Frontal cortex (tissue), 4 donors: ENCODE results near the gene KLK5. TPM values are rescaled to one million over a fixed set of nuclear protein-coding genes. Genes with fewer than 3 reads are reported as not detected.
"Not testable (repeated sequence)": the region's sequence is repeated elsewhere in the genome, so short reads cannot be mapped to it uniquely, and the experiment has no call there.

Source experiments
- DNase-seq, 2 donors: peaks; one replicate each; pipeline ENCODE4 v3.0.0; 2012; ENCODE audit warnings: low spot score in 2 of 2
- FAIRE-seq: peaks from 2 replicates; lab custom pipeline; 2012; peaks lifted over from hg19 to GRCh38; lab: Jason Lieb, UNC
- total RNA-seq: library from RNA; depleted of rRNA; stranded (reverse); fragments of >200 nt; gene quantifications from one replicate; pipeline ENCODE4 v1.2.3, GENCODE V29; 2014
- donor health status: control.
- donor health status: control.
- donor health status: control.

Gene KLK5, protein sequence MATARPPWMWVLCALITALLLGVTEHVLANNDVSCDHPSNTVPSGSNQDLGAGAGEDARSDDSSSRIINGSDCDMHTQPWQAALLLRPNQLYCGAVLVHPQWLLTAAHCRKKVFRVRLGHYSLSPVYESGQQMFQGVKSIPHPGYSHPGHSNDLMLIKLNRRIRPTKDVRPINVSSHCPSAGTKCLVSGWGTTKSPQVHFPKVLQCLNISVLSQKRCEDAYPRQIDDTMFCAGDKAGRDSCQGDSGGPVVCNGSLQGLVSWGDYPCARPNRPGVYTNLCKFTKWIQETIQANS
- not detected for total RNA-seq

DNA sequence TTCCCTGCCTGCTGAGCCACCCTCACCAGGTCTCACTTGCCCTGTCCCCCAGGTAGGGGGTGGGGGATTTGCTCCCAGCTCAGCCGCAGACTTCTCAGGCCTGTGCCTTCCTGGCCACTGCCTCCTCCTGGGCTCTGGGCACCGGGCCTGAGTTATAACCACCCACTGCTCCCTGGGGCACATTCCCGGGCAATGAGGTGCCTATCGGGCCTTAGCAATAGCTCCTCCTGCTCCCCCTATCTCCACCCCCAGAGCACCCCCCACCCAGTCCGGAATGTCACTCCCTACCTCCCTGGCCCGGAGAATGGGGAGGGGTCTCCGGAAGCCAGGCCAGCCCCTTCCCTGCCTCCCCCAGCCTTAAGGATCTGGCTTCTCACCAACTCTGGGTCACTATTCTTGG lies at the start of gene KLK5:
Gene KLK5 (minus strand): TSS at position 129 of the 400 bp plus-strand sequence. CDS start 381 bp downstream, outside the sequence.
- DNase-seq (no peak), FAIRE-seq (no peak)

DNA sequence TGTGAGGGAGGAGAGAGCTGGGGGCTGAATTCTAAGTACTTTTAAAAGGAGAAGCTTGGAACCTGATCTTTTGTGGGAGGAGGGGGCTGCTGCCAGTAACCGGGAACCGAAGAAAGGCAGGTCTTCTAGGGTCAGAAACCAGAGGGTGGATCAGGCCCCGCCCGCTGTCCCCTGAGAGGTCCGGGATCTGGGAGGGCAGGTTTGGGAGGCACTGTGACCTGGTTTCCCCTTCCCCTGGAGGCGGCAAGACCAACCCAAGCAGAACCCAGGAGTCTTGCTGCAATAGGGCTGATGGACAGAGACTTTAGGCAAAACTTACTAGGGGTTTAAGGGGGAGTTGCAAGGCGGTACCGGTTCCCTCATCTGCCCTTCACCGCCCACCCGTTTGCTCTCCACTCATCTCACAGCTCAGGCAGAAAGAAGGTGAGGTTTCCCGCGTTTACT lies 49.3 kb upstream of the KLK5 start:
- no peak for DNase-seq

DNA sequence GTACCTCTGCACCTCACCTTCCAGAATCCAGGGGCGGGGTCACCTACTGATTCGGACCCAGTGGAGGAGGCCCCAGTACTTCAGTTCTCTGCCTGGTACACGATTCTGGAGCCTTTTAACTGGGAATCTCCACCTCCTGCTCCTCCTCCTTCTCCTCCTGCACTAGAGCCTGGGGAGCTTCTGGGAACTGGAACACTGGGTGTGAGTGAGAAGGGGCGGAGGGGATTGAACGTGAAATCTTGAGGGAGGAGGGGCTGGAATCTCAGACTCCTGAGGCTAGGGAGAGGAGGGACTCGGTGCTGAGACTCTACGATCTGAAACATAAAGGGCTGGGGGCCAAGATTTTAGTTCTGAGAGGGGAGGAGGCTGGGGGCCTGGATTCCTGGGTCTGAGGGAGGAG lies 48.7 kb upstream of the KLK5 start, which contains the start of gene KLK8:
Gene KLK8 (minus strand): TSS at position 90 of the 400 bp plus-strand sequence. CDS start 437 bp downstream, outside the sequence.
- no peak for FAIRE-seq

More for the DNA sequence above, 49.3 kb upstream of the KLK5 start:
- FAIRE-seq = no peak

DNA sequence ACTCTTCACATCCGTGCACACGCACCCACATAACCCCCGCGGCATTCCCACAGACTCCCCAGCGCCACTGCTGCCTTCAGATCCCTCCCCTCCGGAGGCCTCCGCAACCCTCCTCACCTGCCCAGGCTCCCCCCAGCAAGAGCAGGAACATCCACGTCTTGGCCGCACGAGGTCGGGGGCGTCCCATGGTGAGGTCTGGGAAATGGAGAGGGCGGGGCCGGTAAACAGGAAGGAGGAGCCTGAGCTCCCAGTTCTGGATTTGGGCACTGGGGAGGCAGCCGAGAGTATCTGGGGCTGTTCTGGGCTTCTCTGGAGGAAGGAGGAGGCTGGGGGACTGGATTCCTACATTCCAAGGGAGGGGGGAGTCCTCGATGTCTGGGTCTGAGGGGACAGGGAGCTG lies 48.1 kb upstream of the KLK5 start:
- DNase-seq (no peak), FAIRE-seq (no peak)

More for the DNA sequence above, 48.7 kb upstream of the KLK5 start, which contains the start of gene KLK8:
- DNase-seq = no peak

DNA sequence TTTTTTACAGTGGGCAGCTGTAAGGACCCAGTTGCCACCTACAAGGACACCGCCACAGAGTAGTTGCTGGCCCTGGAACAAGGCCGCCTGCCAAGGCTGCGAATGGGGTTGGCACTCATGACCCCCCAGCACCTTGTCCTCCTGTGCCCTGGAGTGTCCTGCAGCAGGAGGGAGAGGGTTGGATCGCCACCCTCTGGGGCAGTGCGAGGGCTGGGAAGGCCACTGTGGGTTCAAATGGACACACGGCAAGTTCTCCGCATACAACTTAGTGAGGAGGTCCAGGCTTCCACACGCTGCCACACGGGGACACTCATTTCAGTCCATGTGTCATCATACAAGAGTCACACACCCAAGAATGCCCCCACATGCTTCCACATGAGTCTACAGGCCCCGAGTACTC lies 47.6 kb upstream of the KLK5 start:
- FAIRE-seq (no peak), DNase-seq (no peak)

DNA sequence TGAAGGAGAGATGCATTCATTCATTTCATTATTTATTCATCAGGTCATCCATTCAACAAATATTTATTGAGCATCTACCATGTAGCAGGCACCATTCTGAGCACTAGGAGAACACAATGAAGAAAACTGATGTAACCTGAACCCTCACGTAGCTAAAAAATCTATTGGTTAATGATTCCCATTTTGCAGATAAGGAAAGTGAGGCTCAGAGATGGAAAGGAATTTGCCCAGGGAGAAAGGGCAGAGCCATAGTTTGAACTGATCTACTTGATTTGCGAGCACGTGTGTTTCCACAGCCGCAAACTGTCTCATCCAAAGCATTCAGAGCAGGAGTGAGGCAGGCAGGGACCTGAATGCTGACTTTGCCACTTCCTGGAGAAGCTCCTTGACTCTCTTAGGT lies 45.8 kb upstream of the KLK5 start:
- FAIRE-seq = no peak
- DNase-seq = no peak

DNA sequence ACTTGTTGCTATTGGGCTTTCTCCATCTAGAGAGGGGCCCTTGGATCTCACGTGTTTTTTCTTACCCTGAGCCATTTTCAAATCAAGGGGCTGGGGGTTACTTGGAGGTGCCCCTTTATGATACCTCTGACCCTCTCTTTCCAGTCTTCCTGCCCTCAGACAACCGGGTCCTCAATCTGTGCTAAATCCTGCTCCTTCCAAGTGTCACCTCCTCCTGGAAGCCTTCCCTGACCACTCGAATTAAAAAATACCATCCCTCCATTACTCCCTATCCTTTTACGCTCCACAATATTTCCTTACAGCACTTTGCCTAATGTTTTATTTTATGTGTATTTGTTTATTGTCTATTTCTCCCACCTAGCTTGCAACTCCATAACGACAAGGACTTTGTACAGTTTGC lies 45.2 kb upstream of the KLK5 start:
- DNase-seq (no peak), FAIRE-seq (no peak)

DNA sequence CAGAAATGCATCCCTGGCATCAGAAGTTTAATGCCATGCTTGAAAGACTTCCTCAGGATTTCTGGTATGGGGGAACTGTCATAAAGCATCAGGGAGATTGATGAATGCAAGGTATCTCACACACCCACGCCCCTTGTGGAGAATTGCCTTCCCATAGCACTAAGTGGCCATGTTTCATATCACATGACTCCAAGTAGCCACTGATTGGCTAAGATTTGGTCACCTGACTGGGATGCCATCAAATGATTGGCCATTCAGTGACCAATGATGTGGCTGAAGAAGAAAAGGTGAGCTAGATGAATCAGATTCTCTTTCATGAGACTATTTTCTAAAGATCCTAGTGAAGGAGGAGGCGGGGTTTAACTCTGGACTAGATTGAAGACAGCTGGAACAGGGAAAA lies 41.3 kb upstream of the KLK5 start:
- FAIRE-seq (no peak), DNase-seq (no peak)

DNA sequence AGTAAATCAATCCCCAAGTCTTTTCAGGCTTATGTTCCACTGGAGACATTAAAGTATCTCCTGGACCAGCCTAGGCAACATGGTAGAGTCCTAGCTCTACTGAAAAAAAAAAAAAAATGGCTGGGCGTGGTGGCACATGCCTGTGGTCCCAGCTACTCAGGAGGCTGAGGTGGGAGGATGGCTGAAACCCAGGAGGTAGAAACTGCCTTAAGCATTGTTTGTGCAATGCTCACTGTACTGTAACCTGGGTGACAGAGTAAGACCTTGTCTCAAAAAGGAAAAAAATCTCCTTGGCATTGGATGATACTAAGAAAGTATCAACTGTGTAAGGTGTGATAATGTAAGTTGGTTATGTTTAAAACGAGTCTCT lies 39.8 kb upstream of the KLK5 start:
- FAIRE-seq = no peak
- DNase-seq = no peak

DNA sequence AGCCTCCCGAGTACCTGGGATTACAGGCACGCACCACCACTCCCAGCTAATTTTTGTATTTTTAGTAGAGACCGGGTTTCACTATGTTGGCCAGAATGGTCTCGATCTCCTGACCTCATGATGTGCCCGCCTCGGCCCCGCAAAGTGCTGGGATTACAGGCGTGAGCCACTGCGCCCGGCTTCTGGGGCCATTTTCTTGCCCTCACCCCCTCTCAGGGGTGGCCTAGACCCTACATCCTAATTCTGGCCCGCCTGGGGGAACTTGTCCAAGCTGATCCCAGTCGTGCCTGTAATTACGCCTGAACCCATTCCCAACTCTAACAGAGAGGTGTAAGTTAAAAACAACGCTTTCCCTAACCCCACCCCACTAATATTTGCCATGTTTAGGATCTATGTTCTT lies 31.6 kb upstream of the KLK5 start:
- FAIRE-seq, DNase-seq: not testable (repeated sequence)

DNA sequence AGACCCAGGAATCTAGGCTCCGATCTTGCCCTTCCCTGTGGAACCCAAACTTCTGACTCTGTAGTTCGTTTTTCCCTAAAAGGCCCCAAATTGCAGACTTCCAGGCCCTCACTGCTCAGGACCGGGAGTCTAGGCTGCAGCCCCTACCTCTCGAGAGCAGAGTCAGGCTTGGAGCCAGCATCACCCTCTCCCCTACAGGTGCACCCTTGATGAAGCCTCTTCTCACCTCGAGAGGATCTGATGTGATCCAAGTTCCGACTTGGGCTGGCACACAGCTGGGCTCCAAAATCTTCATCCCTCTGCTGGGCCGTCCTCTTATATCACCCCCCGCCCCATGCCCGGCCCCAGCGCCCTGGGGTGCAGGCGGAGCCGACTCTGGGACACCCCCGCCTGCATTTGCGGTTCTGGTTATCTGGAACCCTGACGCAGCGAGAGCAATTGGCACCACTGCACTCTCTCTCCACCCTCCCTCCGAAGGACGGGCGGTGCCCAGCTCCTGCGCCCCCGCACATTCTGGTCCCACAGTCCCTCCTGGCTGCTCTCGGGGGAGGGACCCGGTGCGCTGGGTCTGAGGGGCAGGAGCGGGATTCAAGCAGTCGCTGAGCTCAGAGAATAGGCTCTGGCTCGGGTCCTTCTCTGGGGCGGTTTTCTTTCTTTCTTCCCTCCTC lies 30.9 kb upstream of the KLK5 start, which contains the start of gene KLK7:
Gene KLK7 (minus strand): TSS at position 293 of the 668 bp plus-strand sequence. CDS start 1,518 bp downstream, outside the sequence.
- DNase-seq (no peak), FAIRE-seq (no peak)

DNA sequence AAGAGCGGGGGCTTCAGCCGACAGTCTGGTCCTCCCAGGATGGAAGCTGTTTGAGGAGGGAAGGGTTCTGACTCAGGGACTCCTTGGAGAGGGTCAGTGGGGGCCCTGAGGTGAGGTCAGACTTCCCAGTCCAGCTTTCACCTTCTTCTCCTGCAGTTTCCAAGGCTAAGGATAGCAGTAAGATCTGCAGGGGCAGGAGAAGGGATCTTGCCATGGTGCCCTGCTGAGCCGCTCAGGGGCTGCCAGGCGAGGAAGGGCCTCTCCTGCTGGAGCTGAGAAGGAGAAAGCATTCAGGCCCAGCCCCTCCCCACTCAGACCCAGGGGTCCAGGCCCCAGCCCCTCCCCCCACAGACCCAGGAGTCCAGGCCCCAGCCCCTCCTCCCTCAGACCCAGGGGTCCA lies 29.3 kb upstream of the KLK5 start:
- no peak for FAIRE-seq

DNA sequence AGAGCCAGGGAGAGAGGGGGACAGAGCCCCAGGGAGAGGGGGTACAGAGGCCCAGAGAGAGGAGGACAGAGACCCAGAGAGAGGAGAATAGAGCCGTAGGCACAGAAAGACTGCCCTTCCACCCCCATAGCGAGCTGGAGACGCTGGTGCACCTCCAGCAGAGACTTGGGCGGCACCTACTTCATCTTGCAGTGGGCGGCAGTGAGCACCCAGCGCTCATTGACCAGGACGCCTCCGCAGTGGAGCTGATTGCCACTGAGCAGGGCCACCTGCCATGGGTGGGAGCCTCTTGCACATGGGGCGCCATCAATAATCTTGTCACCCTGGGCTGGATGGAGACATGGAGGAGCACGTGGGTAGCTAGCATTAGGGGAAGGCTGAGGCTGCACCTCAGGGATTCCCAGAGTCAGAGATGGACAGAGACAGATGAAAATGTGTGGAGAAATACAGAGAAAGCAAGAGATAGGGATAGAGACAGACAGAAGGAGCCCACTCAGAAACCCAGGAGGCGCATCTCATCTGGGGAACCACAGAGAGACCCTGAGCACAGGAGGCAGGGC lies 28.8 kb upstream of the KLK5 start:
- DNase-seq = no peak
- no peak for FAIRE-seq

More for the DNA sequence above, 29.3 kb upstream of the KLK5 start:
- DNase-seq = no peak

DNA sequence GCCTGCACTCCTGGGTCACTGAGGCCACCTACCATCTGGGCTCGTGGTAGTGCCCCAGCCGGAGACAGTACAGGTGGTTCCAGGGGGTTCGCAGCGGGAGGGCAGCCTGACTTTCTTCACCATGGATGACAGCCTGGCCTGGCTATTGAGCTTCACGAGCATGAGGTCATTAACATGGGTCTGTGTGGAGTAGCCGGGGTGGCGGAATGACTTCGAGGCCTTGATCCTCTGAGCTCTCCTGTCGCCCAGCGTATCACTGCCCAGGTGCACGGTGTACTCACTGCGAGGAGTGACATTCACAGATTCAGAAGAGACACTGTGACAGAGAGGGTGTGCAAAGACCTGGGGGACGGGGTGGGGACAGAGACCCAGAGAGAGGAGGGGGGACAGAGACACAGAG lies 27.4 kb upstream of the KLK5 start:
- DNase-seq (no peak), FAIRE-seq (no peak)

DNA sequence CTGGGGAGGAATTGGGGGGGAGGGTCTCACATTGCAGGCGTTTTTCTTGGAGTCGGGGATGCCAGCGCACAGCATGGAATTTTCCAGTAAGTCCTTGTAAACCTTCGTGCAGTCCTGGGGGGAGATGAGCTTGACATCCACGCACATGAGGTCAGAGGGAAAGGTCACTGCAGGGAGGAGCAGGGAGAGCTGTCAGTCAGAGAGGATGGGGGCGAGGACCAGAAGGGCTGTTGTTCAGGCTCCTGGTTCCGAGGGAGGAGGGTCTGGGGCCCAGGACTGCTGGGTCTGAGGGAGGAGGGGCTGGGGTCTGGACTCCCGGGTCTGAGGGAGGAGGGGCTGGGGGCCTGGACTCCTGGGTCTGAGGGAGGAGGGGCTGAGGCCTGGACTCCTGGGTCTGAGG lies 26.9 kb upstream of the KLK5 start:
- FAIRE-seq = no peak
- DNase-seq = no peak

DNA sequence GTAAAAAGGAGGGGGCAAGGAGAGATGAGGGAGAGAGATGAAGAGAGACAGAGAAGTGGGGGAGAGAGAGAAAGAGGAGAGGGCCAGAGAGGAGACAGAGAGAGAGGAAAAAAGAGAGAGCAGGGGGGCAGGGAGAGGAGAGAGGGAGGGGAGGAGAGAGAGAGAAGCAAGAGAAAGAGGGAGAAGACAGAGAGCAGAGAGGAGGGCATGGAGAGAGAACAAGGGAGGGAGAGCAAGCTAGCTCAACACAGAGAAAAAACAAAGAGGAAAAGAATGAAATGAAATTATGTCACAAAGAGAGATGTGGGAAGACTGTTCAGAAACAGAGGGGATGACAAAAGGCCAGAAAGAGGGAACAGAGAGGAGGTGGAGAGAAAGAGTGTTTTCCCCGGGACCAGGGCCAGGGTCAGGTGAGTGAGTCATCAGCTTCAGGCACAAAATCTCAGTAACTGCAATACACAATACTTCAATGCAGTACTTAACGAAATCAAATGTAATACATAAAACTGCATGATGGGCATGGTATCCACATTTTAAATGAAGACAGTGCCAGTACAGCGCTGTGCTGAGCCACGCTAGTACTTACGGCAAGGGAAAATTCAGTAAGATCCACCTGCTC lies 26.0 kb upstream of the KLK5 start:
- DNase-seq (no peak), FAIRE-seq (no peak)

DNA sequence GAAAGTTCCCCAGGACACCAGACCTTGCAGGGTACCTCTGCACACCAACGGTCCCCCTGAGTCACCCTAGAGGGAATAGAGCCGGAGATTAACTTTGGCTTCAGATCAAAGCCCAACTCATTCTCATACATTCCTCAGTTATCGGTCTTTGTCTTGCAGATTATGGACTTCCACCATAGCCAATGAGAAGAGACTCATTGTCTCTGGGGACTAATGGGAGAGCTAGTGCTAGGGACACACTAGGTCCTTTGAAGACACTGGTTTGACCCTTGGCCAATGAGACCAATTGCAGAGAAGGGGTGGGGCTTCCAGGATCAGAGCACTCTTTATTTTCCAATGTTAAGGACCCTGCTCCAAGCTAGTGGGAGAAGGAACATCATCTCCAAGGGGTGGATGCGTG lies 24.8 kb upstream of the KLK5 start:
- no peak for FAIRE-seq
- DNase-seq = no peak

DNA sequence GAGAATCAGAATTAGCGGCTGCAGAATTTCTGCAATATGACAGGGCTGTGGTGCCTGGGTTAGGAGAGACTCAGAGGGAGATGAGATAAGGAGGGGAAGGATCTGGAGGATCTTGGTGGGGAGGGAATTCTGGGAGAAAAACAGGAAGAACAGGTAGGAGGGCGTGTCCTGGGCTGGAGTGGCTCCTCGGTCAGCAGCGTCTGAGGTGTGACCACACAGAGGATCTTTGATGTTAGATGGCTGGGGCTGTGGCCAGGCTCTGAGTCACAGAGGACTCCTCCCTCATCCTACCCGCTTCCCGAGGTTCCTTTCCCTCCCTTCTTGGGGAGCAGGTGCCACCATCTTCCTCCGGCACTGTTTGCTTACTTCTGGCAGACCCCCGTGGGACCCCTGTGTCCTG lies 22.9 kb upstream of the KLK5 start:
- FAIRE-seq = no peak
- no peak for DNase-seq

DNA sequence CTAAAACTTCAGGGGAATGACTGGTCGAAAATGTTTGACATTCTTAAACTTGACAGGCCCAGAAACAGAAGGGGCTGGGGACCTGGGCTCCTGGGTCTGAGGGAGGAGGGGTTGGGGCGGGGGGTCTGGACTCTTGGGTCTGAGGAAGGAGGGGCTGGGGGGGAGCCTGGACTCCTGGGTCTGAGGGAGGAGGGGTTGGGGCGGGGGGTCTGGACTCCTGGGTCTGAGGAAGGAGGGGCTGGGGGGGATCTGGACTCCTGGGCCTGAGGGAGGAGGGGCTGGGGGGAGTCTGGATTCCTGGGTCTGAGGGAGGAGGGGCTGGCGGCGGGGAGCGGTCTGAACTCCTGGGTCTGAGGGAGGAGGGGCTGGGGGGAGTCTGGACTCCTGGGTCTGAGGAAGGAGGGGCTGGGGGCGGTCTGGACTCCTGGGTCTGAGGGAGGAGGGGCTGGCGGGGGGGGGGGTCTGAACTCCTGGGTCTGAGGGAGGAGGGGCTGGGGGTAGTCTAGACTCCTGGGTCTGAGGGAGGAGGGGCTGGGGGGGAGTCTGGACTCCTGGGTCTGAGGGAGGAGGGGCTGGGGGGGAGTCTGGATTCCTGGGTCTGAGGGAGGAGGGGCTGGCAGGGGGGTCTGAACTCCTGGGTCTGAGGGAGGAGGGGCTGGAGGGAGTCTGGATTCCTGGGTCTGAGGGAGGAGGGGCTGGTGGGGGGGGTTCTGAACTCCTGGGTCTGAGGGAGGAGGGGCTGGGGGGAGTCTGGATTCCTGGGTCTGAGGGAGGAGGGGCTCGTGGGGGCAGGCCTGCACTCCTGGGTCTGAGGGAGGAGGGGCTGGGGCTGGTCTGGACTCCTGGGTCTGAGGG lies 22.1 kb upstream of the KLK5 start:
- FAIRE-seq (no peak), DNase-seq (no peak)
